ENCODE results near the gene FTO.

Gene FTO

DNA sequence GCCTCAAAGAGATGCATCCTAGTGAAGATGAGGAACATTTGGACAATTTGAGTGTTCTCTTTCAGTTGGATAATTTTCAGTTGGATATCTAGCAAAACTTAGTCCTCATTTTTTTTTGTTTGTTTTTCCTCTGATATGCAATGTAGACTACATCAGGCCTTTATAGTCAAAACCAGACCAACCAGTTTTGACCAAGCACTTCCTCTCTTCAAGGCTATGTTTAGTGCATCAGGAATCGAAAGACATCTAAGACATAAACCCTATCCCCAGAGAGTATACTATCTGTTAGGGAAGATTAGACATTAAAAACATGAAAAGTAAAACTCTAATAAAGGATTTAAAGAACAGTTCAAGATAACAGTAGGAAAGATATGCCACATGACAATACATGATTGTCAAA, 326.5 kb downstream of the FTO start:
- DNase-seq, result no peak

DNA sequence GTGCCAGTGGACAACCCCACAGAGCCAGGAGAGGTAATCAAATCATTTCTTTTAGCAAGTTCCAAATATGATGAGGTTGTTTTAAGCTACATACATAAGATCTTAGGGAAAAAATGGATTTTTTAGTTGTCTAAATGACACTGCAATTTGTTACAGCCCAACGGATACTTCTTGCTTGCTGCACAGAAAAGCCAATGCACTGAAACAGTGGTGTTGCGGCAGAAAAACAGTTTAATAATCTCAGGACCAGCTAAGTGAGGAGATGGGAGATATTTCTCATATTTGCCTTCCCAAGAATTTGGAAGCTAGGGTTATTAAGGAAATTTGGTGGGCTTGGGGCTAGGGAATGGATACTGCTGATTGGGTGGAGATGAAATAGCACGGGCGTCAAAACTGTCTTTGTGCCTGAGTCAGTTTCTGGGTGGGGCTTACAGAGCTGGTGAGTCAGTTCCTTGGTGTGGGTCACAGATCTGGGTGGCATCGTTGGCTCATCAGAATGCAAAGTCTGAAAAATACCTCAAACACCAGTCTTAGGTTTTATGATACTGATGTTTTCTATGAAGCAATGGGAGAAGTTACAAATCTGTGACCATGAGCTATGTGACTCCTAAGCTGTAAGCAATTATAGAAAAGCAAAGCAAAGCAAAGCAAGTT, 327.3 kb downstream of the FTO start:
- DNase-seq, result no peak

DNA sequence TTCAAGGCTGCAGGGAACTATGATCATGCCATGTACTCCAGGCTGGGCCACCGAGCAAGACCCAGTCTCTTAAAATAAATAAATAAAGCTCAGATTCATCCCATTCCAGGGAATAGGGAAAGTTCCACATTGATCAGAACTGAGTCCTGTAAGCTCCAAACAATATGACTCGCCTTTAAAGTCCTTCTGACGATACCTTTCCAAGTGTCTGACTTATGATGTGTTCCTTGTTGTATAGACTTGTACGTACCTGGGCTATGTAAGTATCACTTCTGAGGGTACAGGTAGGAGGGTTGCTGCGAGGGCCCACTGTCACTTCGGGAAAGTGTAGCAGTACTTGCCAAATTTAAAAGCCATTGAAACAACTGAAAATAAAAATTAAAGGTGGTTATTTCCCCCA, 329.8 kb downstream of the FTO start:
- DNase-seq, result no peak

DNA sequence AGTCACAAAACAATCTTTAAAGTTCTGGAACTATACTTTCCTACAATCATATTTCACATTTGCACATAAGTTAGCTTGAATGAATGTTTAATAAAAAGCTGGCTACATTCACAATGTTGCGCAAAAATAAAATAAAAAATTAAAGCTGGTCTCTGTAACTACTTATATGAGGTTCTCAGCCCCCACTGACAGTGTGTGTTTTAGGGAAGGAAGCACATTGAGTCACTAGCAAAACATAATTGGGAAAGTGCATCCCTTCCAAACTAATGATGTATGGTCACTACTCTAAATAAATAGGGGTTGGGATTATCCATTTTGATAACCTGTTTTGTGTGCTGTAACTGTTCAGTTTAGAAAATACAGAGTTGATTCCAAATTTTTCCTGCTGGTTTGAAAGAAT, 330.7 kb downstream of the FTO start:
- DNase-seq, result no peak

DNA sequence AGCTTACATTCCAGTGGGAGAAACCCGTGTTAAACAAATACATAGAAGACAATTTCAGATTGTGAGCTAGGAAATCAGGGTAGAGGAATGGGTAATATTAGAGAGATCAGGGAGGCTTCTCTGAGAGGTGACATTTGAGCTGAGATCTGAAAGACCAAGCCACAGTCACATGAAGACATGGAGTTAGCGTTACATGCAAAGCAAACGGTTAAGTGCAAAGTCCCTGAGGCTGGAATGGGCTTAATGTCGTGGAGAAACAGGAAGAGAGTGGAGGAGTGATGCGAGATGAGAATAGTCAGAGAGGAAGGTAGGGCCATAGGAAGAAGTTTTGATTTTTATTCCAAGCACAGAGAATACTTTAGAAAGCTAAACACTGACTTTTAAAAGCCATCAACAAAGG, 336.5 kb downstream of the FTO start:
- DNase-seq, result no peak

DNA sequence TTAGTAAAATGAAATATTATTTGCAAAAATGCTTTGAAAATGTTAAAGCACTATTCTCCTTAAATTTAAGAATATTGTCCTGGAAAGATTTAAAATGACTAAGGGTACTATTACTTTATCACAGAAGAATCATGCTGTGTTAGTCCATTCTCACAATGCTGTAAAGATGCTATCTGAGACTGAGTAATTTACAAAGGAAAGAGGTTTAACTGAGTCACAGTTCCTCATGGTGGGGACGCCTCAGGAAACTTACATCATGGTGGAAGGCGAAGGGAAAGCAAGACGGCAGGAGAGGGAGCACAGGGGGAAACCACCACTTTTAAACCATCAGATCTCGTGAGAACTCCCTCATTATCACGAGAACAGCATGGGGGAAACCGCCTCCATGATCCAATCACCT, 337.0 kb downstream of the FTO start:
- DNase-seq, result no peak

DNA sequence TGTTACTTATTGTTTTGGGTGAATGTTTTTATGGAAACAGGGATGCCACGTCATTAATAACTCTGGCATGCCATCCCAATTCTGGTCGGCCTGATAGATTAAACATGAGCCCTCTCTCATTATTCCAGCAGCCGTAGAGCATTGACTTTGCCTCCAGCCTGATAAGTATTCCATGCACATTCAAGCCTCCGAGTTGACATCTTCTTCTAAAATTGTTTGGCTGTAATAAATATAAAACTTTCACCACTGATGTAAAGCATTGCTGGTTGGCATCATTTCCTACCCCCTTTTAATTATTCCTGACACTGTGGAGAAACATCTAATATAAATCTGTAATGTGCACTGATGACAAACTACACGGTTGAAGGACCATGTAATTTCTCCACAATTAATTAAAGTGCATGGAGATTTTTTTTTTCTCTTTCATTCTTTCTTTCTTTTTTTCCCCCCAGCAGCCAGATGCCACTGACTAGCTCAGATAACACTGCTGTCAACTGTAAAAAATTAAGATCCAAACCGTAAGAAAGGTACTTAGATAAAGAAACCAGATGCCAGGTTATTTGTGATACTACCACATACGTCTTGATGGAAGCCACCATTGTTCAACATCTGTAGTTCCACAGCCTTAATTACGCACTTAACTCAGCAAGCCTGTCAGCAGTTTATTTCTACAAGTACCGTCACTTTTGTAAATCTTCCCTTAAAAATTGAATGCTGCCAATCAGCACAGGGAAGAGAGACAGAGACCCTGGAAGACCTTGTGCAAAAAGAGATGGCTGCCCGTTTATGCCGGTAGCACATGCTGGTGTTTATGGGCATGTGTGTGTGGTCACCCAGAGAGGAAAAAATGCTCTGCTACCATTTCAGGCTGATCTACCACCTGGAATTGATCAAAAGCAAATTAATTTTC, 344.9 kb downstream of the FTO start:
- DNase-seq, result no peak

DNA sequence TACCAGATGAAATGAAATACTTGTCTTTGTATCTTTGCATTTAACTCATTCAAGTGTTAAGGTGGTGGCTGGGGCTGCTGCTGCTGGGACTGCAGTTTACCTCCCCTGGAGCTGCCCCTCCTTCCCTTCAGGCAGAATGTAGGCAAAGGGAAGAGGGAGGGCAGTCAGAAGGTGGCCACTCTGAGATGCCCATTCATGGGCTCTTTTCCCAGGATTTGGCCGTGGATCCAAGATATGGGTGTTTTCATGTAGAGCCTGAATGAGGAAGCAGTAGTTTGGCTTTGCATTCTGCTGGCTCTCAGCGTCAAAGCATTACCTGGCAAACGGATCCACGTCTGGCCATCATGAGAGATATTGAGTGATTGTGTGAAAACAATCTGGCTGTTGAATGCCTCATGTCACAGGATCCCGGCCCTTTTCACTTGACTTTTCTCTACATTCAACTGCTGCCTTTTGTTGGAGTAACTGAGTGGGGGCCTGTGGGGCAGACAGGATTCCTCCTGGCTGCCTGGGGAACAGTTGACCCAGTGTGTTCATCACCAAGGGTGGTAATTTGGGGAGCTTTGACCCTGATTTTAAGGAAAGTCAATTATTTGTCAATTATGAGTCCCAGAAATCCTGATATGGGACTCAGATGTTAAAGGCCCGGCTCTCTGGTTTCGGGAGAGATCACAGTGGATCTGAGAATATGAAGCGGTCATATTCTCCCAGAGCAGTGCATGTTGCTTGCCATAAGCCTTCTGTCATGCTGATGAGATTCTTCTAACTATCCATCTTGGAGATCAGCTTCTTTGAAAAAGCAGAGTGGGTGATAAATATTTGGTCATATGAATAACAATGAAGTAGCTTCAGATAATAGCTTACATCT, 345.9 kb downstream of the FTO start:
- no peak for DNase-seq

DNA sequence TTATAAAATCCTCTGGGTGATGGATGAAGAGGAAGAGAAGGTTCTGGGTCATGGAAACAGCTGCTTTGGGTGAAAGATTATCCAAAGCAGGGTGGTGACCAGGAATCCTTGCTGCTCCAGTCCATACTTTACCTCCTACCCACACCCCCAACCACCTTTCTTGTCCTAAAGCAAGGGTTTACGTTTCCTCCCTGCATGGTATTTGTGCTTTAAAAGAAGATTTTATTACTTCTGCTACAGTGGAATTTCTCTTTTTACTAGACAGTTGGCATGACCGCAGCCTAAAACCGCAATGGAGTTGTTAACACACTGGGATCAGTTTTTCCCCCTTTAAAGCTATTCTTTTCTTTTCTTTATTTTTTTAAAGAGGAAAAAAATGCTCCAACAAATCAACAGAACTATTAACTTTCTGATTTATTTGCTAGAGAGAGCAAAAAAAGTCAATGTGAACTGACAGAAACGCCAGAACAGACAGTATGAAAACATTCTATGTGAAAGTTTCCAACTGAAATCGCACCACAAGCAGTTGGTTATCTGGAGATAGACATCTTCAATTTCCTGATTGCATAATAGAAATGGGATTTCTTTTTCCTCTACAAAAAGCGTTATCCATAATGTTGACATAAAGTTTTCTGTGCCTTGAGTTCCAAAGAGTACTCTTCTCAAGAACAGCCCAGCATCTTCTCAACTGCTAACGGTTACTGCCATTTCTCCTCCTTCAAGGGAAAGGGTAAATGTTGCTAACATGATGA, 346.7 kb downstream of the FTO start:
- no peak for DNase-seq

DNA sequence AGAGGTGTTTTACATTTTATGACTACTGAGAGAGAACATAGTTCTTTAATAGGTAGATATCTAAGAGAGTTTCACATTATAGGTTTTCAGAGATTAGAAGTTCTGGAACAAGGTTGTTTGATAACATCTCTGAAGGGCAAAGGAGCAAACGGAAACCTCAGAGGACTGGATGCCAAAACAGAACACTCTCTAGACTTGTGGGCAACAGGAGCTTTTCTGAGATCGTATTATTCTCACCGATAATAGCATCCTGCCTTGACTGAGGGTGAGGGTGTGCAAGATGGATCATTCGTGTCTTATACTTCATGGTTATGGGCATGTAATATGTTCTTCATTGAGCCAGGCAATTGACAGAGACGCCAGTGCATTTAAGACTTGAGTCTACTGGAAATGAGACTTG, 347.9 kb downstream of the FTO start:
- DNase-seq, result no peak

DNA sequence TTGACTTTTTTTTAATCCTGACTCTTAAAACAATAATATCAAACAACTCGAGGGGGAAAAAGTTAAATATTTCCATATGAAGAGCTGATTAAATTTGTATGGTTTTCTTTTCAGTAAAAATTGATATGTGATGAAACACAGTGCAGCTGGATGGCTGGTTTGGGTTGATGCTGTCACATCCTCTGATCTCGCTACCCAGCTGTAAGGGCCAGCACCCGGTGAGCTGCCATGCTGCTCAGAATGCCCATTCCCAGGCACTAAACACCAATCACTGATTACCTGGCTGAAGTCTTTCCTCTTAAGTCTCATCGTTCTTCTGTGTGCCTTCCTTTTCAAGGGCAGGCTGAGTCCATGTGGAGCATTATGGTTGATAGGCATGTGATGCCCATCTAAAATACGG, 348.3 kb downstream of the FTO start:
- no peak for DNase-seq

DNA sequence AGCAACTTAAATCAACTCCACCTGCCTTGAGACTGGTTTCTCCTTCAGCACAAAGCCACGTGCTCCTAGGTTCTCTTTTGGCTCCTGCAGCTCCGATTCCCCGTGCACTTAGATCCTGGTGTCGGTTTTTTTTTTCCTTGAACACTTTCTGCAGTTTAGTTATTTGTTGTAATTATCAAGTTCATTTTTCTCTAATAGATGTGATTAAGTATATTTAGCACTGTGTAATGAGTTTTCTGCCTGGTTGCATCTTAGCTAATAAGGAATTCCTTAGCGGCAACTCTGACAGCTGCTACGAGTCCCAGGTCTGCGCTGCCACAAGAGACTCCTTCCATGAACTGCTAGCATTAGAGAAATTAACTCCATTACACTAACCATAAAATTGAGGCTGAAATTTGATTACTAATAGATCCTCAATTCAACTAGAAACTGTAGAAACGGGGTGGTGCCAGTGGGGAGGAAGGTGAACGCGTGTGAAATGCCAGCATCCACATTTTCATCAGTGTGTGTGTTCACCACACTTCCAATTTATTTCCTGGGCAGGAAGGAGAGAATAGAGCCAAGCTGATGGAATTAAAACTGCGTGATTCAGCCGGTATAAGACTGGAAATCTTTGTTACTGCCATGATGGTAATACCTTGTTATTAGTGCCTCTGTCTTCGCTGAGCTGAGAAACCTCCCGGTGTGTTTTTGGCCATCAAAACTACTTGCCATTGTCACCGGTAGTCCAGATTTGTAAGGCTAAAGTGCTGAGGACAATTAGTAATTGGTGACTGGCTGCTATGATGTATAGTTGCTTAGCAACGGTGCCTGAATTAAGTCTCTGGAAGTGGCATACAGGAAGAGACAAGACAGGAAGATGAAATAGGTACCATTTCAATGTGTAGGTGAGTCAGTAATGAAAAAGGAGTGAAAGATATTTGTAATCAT, 350.2 kb downstream of the FTO start:
- DNase-seq, result no peak

DNA sequence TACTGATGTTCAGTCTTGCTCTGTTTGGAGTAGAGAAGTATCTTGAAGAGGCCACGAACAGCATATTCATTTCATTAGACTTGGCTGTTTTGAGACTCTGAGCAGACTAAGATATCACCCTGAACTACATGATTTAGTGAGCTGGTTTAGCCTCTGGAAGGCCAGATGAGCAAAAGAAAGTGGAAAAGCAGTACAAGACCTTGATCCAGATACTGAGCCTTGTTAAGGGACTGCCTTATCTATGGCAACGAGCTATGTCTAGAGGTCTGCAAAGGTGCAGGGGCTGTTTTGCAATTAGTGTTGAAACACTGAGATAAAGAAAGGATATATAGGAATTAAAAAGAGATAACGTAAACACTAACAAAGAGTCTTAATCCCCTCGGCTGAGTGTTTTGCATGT, 351.2 kb downstream of the FTO start:
- no peak for DNase-seq

DNA sequence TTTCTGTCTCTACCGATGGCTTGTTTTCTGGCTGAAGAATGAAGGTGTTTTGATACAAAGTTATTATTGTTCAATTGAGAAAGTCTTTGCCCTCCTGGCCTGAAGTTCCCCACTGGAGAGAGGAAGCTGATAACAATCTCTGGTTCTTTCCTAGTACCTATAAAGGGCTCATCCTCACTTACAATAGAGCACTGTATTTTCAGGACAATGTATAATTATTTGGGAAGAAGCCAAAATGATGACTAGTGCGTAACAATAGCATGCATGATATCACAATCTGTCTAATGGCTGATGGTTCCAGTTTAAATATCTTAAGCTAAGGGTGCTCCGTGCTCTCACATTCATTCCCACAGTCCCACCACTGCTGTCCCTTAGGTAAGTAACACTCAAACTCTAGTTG, 351.9 kb downstream of the FTO start:
- DNase-seq, result no peak

DNA sequence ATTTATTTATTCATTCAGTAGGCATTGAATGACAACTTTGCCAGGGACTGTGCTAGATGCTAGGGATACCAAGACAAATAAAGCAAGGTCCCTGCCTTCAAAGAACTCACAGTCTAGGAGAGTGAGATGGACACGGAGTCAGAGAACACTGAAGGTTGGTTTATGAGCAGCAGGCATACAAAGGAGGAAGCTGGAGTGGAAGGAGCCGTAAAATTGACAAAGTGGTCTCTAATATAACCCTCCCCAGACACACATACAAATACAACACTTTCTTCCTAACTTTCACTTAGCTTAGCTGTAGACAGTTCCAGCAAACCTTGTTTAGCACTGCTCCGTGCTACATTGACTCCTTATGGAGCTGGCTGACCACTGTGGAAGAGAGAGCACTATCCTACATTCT, 353.0 kb downstream of the FTO start:
- no peak for DNase-seq

DNA sequence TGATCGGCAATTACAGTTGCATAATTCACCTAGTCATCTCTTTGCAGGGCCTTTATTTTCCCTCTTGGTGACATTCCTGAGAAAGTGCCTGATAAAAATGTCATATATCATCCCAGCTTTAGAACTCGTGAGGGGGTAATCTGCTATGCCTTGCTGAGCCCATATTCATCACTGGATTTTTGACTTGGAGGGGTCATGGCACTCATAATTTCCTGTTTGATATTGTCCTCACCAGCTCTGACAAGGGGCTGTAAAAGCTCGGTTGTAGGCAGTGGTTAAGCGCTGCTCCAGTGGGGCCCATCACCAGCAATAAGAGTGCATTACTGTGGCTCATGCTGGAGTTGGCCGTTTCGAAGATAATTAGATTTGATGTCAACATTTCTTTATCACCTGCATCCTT, 355.4 kb downstream of the FTO start:
- DNase-seq, result no peak

DNA sequence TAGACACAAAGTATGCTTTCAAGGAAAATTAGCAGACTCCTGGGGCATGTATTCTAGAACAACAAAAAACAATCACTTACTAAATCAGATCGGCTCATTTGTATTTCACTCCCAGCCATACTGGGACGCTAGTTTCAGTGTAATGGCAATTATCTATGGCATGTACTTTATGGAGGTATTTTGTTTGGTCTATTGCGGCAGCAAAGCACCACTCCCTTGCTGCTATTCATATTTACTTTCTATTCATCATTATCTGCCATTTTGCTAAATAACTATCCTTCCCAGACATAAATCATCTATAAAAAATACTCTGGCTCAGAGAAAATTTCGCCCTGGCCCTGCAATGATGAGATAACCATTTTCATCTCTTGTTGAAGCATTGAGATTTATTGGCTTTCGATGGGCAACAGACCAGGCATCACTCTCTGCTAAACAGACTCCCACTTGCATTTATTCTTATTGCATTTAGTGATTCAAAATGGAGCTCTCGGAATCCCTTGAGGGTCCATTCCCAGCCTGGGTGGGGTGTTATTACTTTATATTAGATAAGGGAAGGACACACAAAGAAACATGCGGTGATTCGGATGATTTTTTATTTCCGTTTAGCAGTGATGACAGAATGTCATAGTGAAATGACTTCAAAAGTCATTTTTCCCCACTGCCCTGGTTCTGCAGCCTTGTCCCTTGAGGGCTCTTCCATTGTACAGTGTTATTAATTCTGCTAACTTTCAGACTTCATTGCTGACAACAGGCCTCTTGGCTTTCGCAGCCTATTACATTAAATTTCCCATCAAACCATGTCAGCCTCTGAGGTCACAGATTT, 356.9 kb downstream of the FTO start:
- no peak for DNase-seq

DNA sequence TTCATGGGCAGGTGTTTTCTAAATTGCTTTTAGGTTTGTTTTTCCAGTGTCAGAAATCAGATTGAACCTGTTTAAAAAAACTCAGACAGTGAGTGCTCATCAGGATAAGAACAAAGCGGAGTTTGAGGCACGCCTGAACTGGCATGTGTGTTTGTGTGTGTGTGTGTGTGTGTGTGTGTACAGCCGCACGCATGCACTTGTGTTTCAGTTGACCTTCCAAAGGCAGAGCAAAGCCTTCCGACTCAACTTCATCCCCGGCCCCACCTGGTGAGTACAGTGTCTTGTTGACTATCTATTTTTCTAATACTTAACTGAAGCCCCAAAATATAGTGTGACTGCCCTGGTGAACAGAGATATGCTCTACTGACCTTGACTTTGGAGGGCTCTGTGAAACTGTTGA, 357.5 kb downstream of the FTO start:
- no peak for DNase-seq

DNA sequence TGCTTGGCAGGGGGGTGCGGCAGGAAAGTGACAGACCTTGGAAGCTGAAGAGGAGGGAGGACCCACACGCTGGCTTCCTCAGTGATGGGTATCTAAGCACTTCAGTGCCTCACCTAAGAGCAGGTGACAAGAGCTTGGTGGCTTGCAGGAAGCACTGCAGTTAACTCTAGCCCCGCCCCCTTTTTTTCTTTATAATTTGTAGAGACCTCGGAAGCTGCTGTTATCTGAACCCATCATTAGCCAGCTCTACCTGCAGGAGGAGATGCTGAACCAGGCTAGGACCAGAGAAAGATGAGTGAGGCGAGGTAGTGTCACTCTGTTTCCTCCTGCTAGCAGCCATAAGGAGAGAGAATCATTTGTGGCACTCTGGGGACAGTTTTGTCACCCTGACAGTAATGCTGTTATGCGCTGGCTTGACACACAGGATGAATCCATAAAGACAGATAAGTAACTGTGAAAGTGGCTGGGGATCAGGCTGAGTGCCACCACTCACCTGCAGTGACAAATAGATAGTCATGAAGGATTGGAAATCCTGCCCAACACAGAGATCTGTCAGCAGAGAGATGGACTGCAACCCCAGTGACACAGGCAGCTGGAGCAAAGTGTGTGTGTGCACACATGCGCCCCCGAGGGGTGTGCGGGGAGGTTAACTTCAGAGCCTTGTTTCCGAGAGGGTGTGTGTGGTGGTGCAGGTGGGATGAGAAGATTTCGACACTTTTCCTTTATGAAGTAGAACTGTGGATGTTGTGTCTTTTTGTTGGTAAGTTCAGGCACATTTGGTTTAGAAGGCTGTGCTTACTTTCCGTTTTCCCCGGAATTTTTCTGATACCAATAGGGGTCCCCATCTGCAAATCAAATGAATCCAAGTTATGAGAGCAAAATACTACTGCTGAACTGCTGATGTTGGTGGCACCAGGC, 358.7 kb downstream of the FTO start:
- peak; percentile 79 for DNase-seq
